GM18508 (cell line): Measurements from ENCODE around the gene ATXN10.

Source experiments
- ATAC-seq: cut with Tn5 transposase; IDR thresholded peaks from one replicate; pipeline ENCODE4 v1.9.1; 2021; ENCODE audit warnings: moderate number of reproducible peaks; ENCODE audit not compliant: insufficient read depth, unreplicated experiment

Gene ATXN10

DNA sequence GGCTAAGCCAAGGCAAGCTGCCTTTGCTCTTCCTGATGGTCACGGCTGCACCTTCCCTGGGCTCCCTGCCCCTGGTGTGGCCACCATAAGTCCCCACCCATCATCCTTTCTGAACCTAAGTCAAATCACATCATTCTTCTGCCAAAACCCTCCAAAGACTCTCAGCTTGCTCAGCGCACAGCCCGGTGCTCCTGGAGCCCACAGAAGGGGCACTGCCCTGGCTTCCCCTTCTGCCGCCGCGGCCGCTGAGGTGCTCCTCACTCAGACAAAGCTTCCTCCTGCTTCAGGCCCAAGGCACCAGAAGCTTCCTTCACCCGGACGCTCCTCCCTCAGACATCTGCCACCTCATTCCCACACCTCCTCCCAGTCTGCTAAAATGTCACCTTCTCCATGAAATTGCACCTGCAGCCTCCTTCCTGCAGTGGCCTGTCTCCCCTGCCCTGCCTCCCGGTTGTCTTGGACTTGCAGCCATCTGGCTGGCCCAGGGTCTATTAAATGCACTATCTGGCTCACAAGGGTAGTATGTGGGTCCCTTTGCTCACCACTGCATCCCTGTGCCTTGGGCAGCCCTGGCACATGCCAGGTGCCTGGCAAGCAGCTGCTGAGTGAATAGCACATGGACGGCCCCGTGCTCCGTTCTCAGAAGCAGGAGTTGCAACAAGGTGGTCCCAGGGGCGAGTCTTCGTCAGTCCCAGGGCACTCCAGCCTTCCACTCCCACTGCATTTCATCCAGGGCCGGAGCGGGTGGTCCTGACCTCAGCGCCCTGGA lies 197.1 kb downstream of the ATXN10 start:
- no peak for ATAC-seq

DNA sequence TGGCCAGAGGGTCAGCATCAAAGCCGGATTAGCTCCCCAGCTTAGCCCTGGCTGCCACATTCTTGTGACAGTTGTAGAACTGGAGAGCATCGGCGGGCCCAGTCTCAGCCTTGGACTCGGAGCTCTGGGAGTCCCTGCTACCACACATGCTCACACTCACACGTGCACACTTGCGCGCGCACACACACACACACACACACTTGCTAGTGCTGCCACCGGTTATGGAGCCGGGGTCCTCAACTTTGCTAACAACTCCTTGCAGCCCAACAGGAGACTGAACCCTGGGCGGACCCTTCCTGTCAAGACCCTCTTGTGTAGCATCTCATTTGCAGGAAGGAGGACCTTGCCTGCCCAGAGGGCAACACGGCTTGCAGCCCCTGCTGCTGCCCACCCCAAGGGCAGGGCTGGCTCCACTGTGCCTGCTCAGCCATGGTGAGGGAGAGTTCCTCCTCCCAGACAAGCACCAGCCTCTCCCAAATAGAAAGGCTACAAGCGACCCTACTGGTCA lies 197.8 kb downstream of the ATXN10 start:
- ATAC-seq, result no peak

DNA sequence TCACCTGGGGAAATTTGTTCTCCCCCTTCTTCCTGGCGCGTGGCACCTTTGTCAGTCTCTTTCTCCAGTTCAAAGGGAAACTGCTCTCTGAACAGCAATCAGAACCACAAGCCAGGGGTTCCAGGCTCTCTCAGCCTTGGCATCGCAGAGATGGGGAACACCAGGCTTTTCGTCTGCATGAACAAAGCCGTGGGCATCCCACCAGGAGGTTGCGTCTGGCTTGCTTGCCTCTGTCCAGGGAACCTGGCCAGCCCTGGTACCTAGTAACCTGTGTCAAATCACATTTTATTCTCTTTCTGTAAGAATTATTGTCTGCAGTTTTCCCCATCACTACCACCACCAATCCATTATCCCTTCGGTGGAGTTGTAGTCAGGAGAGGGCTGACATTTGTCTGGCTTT lies 198.4 kb downstream of the ATXN10 start:
- no peak for ATAC-seq

DNA sequence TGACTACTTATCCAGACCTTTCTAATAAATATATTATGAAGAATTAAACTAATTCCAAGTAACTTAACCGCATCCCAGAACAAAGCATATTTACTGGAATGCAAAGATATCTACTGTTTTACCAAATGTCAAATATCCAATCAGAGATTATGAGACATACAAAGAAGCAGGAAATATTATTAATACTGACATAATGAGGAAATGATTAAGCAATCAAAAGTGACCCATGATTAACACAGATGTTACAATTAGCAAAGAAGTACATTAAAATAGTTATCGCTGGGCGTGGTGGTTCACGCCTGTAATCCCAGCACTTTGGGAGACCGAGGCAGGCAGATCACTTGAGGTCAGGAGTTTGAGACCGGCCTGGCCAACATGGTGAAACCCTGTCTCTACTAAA lies 200.1 kb downstream of the ATXN10 start:
- ATAC-seq, result no peak

DNA sequence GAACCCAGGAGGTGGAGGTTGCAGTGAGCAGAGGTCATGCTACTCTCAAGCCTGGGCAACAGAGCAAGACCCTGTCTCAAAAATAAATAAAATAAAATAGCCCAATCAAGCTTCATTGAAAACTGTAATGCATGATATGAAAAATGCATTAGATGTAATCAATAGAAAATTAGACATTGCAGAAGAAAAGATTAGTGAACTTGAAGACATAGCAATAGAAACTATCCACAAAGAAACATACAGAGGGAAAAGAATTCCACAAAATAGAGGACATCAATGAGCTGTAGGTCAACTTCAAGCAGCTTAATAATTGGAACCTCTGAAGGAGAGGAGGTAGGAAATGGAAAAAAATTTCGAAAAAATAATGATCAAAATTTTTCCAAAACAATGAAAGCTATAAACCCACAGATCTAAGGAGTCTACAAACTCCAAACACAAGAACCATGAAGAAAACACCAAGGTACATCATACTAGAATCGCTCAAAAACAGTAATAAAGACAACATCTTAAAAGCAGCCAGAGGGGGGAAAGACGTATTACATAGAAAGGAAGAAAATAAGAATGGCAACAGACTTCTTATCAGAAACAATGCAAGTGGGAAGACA lies 201.1 kb downstream of the ATXN10 start:
- ATAC-seq, result no peak

DNA sequence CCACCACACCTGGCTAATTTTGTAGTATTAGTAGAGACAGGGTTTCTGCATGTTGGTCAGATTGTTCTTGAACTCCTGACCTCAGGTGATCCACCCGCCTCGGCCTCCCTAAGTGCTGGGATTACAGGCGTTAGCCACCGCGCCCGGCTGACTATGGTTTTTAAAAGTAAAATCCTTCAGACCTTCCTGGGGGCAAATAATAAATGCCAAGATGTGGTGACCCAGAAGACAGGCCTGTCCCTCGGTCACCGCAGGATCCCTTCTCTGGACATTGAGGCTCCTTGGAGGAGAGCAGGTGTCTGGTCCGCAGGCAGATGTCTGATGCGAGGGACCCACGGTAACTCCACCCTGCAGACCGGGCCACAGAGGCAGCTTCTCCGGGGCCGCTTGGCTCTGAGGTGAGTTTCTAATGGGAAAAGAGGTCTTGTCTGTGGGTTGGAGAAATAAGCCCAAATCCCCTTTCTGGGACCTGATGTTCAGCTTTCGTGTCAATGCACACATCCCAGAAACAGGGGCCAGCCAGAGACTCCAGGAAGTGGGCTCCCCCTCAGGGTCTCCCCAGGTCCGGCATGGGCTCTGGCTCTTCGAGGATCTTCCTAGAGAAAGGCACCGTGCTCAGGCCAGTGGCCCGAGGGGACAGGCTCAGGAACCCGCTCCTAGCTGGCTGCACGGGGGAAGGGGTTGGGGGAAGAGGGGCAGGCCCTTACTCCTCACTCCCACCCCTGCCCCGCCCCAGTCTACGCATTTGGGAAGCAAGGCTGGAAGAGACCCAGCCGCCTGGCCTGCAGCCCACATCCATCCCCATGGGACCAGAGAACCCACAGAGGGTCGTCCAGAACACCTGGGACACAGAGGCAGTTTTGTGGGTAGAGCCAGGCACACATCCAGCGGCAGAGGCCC lies 204.8 kb downstream of the ATXN10 start:
- ATAC-seq, result no peak

DNA sequence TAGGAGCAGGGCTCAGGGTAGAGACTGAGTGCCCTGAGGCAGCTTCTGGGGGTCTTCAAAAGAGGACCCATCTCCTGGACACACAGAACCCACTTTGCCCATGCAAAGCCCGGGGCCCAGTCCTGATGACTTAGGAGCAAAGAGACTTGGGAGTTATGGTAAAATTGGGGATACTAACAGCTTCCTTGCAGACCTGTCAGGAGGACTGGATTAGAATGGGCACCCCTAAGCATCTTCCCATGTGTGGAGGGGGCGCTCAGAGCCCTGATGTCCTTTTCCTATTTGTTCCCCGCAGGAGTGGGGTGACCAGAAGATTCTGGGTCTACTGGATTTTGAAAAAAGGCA lies 205.4 kb downstream of the ATXN10 start:
- ATAC-seq, result no peak

DNA sequence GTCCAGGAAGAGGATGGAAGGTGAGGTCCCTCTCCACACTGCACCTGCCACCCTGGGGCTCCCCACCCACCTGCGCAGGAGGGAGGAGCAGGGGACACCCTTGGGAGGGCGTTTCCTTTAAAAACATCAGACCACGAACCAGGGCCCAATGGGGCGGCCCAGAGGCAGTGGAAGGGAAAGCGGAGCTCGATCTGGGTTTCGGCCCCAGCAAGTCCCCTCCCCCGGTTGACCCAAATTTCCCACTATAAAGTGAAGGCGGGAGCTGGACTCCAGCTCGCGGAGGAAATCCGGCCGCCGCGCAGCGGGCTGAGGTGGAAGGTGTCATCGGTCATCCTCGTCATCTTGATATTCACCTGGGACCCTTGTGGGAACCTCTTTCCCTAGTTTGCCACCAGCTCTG lies 206.0 kb downstream of the ATXN10 start:
- ATAC-seq, result no peak

DNA sequence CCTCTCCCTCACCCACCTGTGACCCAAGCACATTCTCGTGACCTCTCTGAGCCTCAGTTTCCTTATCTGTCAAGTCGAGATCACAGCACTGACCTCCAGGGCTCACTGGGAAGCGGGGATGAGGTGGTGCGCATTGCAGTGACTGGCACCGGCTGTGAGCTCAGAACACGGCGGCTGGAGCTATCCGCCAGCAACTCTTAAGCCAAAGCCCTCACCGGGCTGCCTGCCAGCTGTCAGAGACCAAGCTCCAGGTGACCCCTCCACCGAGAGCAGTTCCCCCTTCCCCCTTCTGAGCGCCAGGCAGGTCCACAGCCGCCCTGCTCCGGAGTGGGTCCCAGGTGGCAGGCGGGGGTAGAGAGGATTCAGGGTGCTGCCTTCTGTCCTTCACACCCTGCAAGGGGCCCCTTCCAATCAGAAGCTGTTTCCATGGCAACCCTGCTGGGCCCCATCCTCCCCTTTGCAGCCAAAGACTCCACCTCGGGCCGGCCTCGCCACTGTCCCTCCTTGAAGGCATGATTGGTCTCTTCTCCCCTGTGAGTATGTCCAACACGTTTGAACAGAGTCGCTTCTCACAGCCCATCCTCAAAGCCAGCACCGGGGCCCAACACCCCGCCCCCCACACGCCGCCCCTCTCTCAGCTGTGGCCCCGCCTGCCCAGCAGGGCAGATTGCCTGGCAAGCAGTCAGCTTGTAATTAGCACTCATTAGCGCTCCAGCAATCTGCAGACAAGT lies 206.6 kb downstream of the ATXN10 start:
- no peak for ATAC-seq

DNA sequence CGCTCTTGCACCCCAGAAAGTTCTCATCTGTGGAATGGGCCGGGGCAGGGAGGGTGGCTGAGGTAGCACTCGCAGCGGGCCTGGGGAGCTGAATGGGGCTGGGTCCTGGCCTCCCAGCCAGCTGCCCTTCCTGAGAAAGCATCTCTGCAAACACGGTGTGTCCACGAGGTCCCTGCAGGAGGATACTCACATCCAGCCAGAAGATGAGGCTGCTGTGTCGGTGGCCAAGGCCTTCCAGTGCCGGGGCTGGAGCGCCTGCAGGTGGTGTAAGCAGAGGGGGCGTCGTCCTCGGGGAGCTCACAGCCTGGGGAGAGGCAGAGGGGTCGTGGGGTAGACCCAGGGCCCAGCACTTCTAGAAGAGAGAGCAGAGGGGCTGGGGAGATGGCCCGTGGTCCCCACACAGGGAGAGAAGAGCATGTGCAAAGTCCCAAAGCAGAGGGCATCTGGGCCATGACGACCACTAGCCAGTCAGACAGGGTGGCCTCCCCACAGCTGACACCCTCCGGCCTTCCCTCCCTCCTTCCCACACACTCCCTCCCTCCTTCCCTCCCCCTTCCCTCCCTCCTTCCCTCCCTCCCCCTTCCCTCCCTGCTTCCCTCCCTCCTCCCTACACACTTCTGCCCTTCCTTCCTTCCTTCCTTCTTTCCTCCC lies 207.4 kb downstream of the ATXN10 start:
- no peak for ATAC-seq

DNA sequence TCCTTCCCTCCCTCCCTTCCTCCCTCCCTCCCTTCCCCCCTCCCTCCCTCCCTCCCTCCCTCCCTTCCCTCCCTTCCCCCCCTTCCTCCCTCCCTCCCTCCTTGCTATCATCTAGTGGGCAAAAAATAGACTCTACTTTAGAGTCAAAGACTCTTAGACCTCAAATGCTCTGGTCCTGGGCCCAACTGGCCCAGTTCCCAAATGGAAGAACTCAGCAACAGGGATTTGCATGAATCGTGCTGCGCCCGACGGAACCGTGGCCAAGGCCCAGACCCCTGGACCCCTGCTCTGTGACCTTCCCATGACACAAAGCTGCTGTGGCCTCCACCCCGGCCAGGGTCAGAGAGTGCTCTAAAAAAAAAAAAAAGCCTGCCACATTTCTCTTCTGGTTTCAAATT lies 207.9 kb downstream of the ATXN10 start:
- ATAC-seq, result no peak

DNA sequence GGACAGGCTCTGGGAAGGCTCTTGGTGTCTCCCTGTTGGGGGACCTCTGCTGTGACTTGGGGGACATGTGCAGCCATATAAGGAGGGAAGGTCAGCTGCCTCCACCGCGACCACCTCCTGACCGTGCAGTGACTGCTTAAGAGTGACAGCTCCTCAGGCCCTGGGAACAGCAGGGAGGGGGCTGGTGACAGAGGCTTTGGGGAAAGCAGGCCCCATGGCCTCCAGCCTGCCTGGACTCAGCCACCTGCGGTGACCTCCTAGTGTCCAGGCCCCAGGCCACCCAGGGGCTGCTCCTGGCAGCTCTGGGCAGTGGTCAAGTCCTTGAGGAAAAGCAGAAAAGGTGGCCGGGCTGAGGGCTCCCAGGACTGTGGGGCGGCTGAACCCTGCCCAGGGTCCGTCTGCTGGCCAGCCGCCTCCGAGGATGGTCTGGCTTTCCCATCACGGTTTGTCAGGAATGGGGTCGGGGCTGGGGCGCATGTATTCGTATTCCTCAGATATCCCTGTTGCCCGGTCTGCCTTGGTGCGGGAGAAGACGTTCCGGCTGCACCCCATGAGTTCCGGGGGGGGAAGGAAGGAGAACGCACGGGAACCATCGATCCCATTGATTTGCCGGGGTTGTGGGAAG lies 208.6 kb downstream of the ATXN10 start:
- ATAC-seq, result no peak

DNA sequence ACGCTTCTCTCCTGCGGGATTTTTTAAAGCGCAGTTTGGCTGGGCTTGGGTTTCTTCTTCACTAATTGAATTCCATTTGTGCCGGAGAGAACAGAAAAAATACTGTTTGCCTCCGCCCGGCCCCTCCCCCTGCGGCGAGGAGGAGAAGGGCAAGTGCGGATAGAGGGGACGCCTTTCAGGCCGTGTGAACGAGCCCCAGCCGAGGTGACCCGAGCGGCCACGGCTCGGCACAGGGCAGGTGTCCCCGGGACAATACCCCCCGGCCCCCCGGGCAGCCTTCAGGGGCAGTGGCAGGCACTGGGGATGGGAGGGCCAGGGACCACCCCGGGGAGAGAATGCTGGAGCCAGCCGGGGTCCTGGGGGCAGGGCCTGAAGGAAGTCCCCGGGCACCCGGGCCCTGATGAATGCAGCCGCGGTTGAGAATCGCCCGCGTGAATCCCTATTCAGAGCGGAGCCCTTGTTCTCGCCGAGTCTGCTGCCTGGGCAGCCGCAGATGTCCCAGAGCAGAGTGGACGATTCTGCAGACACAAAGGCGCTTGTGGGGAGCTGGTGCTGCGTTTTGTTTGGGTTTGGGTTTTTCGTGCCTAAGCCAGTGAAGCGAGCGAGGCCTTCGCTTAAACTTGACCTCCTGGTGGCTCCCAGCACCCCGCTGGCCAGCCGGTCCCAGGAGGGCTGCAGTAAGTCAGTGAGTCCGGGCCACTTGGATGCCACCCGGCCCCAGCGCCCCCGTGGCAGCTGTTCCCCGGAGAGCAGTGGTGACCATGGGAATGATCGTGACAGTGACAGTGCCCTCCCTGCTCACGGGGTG lies 209.3 kb downstream of the ATXN10 start:
- ATAC-seq, result no peak

DNA sequence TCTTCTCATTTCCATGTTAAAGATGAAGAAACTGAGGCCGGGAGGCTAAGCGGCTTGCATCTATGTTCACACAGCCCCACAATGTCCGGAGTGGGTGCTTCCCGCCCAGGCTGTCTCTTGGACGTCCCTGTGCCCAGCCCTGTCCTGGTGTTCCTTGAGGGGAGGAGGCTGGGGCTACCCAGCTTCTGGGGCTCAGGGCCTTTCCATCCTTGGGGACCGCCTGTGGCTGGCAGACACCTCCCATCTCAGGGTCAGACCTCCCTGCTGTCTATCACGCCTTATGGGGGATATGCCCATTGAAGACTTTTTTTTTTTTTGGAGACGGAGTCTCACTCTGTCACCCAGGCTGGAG lies 209.9 kb downstream of the ATXN10 start:
- ATAC-seq, result no peak

DNA sequence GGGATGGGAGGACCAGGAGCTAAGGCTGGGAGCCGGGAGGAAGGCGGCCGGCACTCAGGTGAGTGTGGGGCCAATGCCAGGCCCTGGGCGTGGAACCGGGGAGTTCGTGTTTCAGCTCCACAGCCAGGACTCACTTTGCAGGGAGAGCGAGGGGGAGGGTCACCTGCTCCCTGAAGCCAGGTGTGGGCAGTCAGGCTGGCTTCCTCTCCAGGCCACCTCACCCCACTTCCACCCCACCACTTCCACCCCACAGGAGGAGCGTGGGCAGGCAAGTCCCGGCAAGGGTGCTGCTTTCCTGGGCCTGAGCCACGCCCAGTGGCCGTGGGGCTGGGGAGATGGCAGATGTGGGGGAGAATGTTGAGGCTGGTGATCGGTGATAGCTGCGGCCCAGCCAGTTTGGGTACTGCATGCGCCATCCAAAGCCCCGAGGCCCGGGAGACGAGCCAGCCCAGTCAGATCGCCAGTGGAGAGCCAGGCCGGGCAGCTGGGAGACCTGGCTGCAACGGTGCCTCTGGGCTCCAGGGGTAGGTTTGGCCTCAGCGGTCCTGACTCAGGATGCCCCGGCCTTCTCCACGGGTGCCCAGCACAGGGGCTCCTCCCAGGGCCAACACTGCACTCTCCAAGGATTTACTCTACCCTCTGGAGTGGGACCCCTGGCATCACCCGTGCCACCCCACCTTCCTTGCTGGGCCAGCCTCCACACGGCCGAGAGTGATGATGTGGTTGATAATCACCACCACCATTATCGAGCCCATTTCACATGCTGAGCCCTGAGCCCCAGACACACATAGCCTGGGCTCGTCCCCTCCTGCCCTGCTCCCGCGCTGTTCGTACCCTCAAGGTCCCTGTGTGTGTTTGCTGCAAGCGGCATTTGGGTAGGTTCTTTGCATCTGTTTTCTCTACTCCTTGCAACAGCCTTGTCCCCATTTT lies 211.5 kb downstream of the ATXN10 start:
- ATAC-seq, result no peak

DNA sequence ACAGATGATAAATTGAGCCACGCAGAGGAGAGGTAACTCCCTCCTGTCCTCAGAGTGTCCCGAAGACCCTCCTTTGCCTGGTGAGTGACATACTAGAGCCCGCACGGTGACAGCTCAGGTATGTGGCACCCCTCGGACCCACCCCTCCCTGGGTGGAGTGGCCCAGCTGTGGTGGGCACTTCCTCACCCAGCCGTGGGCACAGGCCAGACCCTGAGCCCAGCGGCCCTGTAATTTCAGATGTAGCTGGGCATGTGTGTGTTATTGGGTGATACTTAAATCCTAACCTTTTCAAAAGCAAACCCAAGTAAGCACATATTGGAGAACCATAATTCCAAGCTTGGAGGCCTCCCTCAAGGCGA lies 212.2 kb downstream of the ATXN10 start:
- no peak for ATAC-seq

DNA sequence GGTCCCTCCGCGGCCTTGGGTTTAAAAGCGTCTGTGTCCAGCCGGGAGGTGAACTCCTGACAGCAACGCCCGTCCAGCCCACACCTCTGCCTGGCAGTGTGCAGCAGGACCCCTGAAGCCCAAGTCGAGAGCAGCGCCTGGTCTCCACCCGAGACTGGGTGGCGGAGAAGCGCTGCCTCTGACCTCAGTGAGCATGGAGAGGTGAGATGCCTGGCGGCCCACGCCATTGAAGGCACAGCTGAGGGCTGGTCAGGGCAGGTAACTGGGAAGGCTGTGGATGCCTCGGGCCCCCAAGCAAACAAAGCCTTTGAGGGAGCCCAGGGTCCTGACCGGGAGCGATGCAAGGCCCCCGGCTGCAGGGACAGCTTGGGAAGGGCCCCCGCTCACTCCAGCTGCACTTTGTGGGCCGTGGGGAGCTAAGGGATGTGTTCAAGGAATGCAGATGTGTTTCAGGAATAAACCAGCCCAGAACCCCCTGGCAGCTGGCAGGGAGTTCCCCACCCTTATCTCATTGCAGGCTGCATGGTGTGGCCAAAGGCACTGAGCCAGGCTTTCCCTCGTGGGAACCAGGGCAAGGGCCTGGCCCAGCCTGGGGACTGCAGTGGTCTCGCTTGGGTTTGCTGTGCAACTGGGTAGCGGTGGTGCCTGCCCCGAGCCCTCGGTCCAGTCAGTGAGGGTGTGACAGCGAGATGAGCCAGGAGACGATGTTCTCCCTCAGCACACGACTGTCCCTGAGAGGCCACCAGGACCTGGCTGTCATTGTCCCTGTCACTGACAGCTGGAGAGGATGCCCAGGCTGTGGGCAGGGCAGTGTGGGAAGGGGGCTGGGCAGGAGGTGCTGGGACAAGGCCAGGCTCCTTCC lies 212.8 kb downstream of the ATXN10 start:
- ATAC-seq, result no peak
